Measurements from ENCODE around the gene SF3A1.

- TF ChIP-seq POLR2A (IDR thresholded peaks at IDR 0.05) (no peak), CTCF (IDR thresholded peaks at IDR 0.05) (no peak)
Observed at GRCh38 chr22:30317778-30318177, 38.9 kb downstream of the SF3A1 start.

Data from uterus (tissue), 2 donors.